Measurements from ENCODE around the gene SOX15. TPM values are rescaled to one million over a fixed set of nuclear protein-coding genes. Genes with fewer than 3 reads are reported as not detected.
A peak's percentile ranks its signal among the peaks of the same experiment; 100 is the strongest.

The SOX15 gene
- total and polyA plus RNA-seq, 4 donors = 0.68 to 1.1 (median 0.86) TPM; not detected in 1

DNA sequence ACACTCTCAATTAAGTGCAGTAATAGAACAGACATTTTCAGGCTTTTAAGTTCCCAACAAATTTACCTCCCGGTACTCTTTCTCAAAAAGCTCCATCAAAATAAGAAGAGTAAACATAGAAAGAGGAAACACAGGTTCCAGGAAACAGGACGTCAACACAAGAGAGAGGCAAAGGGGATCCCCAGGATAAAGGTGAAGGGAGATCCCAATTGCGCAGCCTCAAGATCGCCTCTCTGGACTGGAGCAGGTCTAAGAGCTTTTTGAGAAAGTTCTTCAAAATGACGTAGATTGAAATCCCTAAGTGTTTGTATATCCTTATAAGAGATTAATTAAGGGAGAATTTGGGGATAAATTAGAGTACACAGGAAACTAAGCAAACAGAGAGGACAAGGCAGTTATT, 28.7 kb upstream of the SOX15 start:
- Histone ChIP-seq H3K9ac (ENCODE audit: insufficient read depth in 1 of 2, low read length in 2 of 2) (no peak overlapping the region), H3K4me1 (ENCODE audit: control insufficient read depth in 5 of 5, insufficient read depth in 5 of 5, low read length in 5 of 5) (peaks cover 0 to 5% (median 2%) of the 10 kb centered on the region in 5 donors), H3K4me3 (no peak overlapping the region), H3K9me3 (ENCODE audit: control insufficient read depth in 4 of 4, insufficient read depth in 3 of 4, low read length in 3 of 4) (no peaks in the 10 kb centered on the region), H3K27me3 (ENCODE audit: control insufficient read depth in 3 of 3, insufficient read depth in 3 of 3, low read length in 2 of 3) (no peaks in the 10 kb centered on the region), H3K27ac (ENCODE audit: low read depth in 1 of 2, low read length in 1 of 2) (no peak overlapping the region), H3K36me3 (ENCODE audit: control insufficient read depth in 4 of 4, insufficient read depth in 4 of 4, low read length in 4 of 4) (no peaks in the 10 kb centered on the region)
- TF ChIP-seq, protein P1, sequence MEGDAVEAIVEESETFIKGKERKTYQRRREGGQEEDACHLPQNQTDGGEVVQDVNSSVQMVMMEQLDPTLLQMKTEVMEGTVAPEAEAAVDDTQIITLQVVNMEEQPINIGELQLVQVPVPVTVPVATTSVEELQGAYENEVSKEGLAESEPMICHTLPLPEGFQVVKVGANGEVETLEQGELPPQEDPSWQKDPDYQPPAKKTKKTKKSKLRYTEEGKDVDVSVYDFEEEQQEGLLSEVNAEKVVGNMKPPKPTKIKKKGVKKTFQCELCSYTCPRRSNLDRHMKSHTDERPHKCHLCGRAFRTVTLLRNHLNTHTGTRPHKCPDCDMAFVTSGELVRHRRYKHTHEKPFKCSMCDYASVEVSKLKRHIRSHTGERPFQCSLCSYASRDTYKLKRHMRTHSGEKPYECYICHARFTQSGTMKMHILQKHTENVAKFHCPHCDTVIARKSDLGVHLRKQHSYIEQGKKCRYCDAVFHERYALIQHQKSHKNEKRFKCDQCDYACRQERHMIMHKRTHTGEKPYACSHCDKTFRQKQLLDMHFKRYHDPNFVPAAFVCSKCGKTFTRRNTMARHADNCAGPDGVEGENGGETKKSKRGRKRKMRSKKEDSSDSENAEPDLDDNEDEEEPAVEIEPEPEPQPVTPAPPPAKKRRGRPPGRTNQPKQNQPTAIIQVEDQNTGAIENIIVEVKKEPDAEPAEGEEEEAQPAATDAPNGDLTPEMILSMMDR (IDR thresholded peaks at IDR 0.05; ENCODE audit: control extremely low read depth, extremely low read depth) = no peak
- no peak for ATAC-seq (ENCODE audit: insufficient read depth, low FRiP score)
- 56 to 66% methylated on average over 5 of the region's 5 CpGs for WGBS, 2 donors
- DNase-seq = no peak

DNA sequence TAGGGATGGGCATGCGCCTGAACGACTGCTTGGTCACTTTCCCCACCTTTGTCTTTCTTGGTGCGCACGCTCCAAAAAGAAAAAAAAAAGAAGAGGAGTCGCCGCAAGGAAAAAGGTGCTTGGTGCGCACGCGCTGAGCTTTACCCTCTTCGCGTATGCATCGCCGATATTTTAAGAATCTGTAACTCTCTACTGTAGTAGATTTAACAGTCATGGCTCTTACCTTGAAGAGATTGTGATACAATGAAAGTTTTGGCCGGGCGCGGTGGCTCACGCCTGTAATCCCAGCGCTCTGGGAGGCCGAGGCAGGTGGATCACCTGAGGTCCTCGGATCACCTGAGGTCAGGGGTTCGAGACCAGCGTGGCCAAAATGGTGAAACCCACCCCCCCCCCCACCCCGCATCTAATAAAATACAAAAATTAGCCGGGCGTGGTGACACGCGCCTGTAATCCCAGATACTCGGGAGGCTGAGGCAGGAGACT, 25.4 kb upstream of the SOX15 start:
- DNase-seq (no peak), ATAC-seq (ENCODE audit: insufficient read depth, low FRiP score) (no peak)
- Histone ChIP-seq H3K9me3 (ENCODE audit: control insufficient read depth in 4 of 4, insufficient read depth in 3 of 4, low read length in 3 of 4) (no peaks in the 10 kb centered on the region), H3K4me1 (ENCODE audit: control insufficient read depth in 5 of 5, insufficient read depth in 5 of 5, low read length in 5 of 5) (peaks cover 5 to 23% (median 16%) of the 10 kb centered on the region in 5 donors), H3K36me3 (ENCODE audit: control insufficient read depth in 4 of 4, insufficient read depth in 4 of 4, low read length in 4 of 4) (peaks cover 0 to 11% (median 1%) of the 10 kb centered on the region in 4 donors), H3K4me3 (no peak overlapping the region), H3K27me3 (ENCODE audit: control insufficient read depth in 3 of 3, insufficient read depth in 3 of 3, low read length in 2 of 3) (no peaks in the 10 kb centered on the region), H3K9ac (ENCODE audit: insufficient read depth in 1 of 2, low read length in 2 of 2) (peak overlapping the region in 1 of 2 donors; percentile 91), H3K27ac (ENCODE audit: low read depth in 1 of 2, low read length in 1 of 2) (peak overlapping the region; percentile 61 to 85)
- TF ChIP-seq, protein P1 (IDR thresholded peaks at IDR 0.05; ENCODE audit: control extremely low read depth, extremely low read depth) = no peak
- WGBS, 2 donors = 6 to 7% methylated on average over 28 of the region's 28 CpGs

DNA sequence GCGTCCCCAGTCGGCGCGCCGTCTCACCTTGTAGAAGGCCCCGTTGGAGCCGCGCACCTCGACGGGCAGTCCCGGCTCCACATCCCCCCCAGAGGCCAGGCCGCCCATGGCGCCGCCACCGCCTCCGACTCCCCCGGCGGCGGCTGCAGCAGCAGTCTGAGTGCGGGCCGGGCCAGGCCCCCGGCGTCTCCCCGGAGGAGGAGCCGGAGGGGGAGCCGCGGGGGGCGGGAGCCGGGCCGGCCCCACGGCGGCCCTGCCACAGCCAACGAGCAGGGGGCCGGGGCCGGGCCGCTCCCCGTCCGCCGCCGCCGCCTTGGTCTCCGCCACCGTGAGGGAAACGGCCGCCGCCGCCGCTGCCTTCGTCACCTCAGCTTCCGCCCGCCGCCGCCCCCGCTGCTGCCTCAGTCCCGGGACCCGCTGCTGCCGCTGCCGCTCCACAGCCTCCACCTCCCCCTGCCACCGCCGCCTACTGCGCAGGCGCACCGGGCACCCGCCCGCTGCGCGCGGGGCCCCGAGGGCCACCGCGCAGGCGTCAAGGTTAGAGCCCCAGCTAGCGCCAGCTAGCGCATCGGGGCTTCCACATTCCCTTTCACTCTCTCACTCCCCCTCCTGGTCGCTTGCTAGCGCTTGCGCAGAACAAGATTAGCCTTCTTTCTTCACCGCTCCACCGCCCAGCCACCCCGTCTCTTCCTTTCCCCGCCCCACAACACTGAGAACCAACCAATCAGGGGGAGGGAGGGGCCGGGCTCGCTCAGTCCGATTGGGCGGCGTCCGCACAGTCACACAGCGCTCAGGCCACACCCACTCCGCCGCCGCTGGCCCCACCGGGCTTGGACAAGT, 24.8 kb upstream of the SOX15 start, which contains the start of gene FXR2:
Gene FXR2 (minus strand): TSS at position 473 of the 840 bp plus-strand sequence. CDS start 365 bp downstream, at position 108.
- H3K4me1 ChIP-seq (ENCODE audit: control insufficient read depth in 5 of 5, insufficient read depth in 5 of 5, low read length in 5 of 5) = peaks cover 5 to 23% (median 17%) of the 10 kb centered on the region in 5 donors
- peak within 1 kb of the TSS; percentile 53 to 91 for H3K9ac ChIP-seq (ENCODE audit: insufficient read depth in 1 of 2, low read length in 2 of 2)
- no peaks in the 10 kb centered on the region for H3K27me3 ChIP-seq (ENCODE audit: control insufficient read depth in 3 of 3, insufficient read depth in 3 of 3, low read length in 2 of 3)
- peaks cover 0 to 14% (median 1%) of the 10 kb centered on the region in 4 donors for H3K36me3 ChIP-seq (ENCODE audit: control insufficient read depth in 4 of 4, insufficient read depth in 4 of 4, low read length in 4 of 4)
- no peaks in the 10 kb centered on the region for H3K9me3 ChIP-seq (ENCODE audit: control insufficient read depth in 4 of 4, insufficient read depth in 3 of 4, low read length in 3 of 4)
- DNase-seq (peak; percentile 100), ATAC-seq (ENCODE audit: insufficient read depth, low FRiP score) (peak; percentile 99)
- 1% methylated on average over 63 to 93 of the region's 93 CpGs for WGBS, 2 donors
- TF ChIP-seq, protein P1 (IDR thresholded peaks at IDR 0.05; ENCODE audit: control extremely low read depth, extremely low read depth) = peak; percentile 25
- peak within 1 kb of the TSS; percentile 97 to 98 for H3K27ac ChIP-seq (ENCODE audit: low read depth in 1 of 2, low read length in 1 of 2)
- H3K4me3 ChIP-seq = peak within 1 kb of the TSS; percentile 85

Data from lung (tissue), 12 donors.